Measurements from ENCODE around the gene TNC.

- TF ChIP-seq TARDBP (IDR thresholded peaks at IDR 0.05) (no peak), SUZ12 (IDR thresholded peaks at IDR 0.05) (no peak), ELF4 (IDR thresholded peaks at IDR 0.05) (no peak), BHLHE40 (IDR thresholded peaks at IDR 0.05; ENCODE audit: borderline replicate concordance) (no peak), LEF1 (IDR thresholded peaks at IDR 0.05; ENCODE audit: borderline replicate concordance) (no peak), SP1 (IDR thresholded peaks at IDR 0.05) (no peak), CTBP1 (IDR thresholded peaks at IDR 0.05; ENCODE audit: borderline replicate concordance) (no peak), L3MBTL2 (conservative IDR thresholded peaks at IDR 0.05) (no peak), FOXK2 (IDR thresholded peaks at IDR 0.05) (no peak), ARNT (IDR thresholded peaks at IDR 0.05) (no peak), PKNOX1 (IDR thresholded peaks at IDR 0.05) (no peak), FOXM1 (IDR thresholded peaks at IDR 0.05; ENCODE audit: borderline replicate concordance) (no peak), FOXA1 (IDR thresholded peaks at IDR 0.05) (no peak), ZNF384 (IDR thresholded peaks at IDR 0.05) (no peak)
Measured at GRCh38 chr9:115167175-115167574, 49.2 kb upstream of the TNC start.

All from HEK293T (cell line).